HepG2 (cell line): ENCODE data around the gene TBCD. TPM values are rescaled to one million over a fixed set of nuclear protein-coding genes. Genes with fewer than 3 reads are reported as not detected.

Experiments
- FOXA3 ChIP-seq: IDR thresholded peaks from 2 replicates; pipeline ENCODE4 v1.6.1; 2016; ENCODE audit warnings: missing genetic modification reagents, missing compliant biosample characterization
- FOXO1 ChIP-seq: sonication (generic); formaldehyde crosslinking; IDR thresholded peaks from 2 replicates; pipeline ENCODE4 v1.4.0; 2020; ENCODE audit warnings: missing genetic modification reagents
- GLI4 ChIP-seq: sonication (generic); formaldehyde crosslinking; IDR thresholded peaks from 2 replicates; pipeline ENCODE4 v1.5.1; 2020; ENCODE audit warnings: missing genetic modification reagents, mild to moderate bottlenecking, moderate library complexity, borderline replicate concordance
- HDAC2 ChIP-seq: sonication (generic); formaldehyde crosslinking; IDR thresholded peaks from 2 replicates; pipeline ENCODE4 v1.4.0; 2020; ENCODE audit warnings: missing genetic modification reagents
- HIVEP1 ChIP-seq: sonication (generic); formaldehyde crosslinking; IDR thresholded peaks from 2 replicates; pipeline ENCODE4 v1.4.0; 2020; ENCODE audit warnings: mild to moderate bottlenecking, missing genetic modification reagents
- KAT7 ChIP-seq: IDR thresholded peaks from 2 replicates; pipeline ENCODE4 v1.6.1; 2018; ENCODE audit warnings: borderline replicate concordance, missing compliant biosample characterization
- KLF9 ChIP-seq: IDR thresholded peaks from 2 replicates; pipeline ENCODE4 v1.6.1; 2016; ENCODE audit warnings: low read depth
- MTERF4 ChIP-seq: sonication (generic); formaldehyde crosslinking; IDR thresholded peaks from 2 replicates; pipeline ENCODE4 v1.8.0; 2023; ENCODE audit warnings: mild to moderate bottlenecking, missing genetic modification reagents
- NPAS2 ChIP-seq: sonication (generic); formaldehyde crosslinking; IDR thresholded peaks from 2 replicates; pipeline ENCODE4 v1.8.0; 2022; ENCODE audit warnings: mild to moderate bottlenecking, missing genetic modification reagents, borderline replicate concordance
- RBAK ChIP-seq: sonication (generic); formaldehyde crosslinking; IDR thresholded peaks from 2 replicates; pipeline ENCODE4 v1.5.1; 2020; ENCODE audit warnings: mild to moderate bottlenecking, missing genetic modification reagents
- RBM22 ChIP-seq: fragments of 200-400 bp; formaldehyde crosslinking; optimal IDR thresholded peaks from 2 replicates; pipeline ENCODE3; 2017; ENCODE audit warnings: mild to moderate bottlenecking, low read length, moderate library complexity
- RCOR2 ChIP-seq: IDR thresholded peaks from 2 replicates; pipeline ENCODE4 v1.6.1; 2016; ENCODE audit warnings: missing biosample characterization, missing genetic modification reagents
- SCMH1 ChIP-seq: sonication (generic); formaldehyde crosslinking; IDR thresholded peaks from 2 replicates; pipeline ENCODE4 v1.9.0; 2021; ENCODE audit warnings: missing genetic modification reagents, mild to moderate bottlenecking, borderline replicate concordance
- SP5 ChIP-seq: IDR thresholded peaks from 2 replicates; pipeline ENCODE4 v1.6.1; 2016; ENCODE audit warnings: low read depth, borderline replicate concordance
- SRF ChIP-seq: IDR thresholded peaks from 2 replicates; pipeline ENCODE4 v1.6.1; 2011; ENCODE audit warnings: mild to moderate bottlenecking, low read depth, low read length, moderate library complexity
- TBL1XR1 ChIP-seq: fragments of 150-350 bp; IDR thresholded peaks from 2 replicates; pipeline ENCODE4 v1.6.1; 2014; ENCODE audit warnings: borderline replicate concordance, low read length; ENCODE audit not compliant: partially characterized antibody
- THRA ChIP-seq: sonication (generic); formaldehyde crosslinking; IDR thresholded peaks from 2 replicates; pipeline ENCODE4 v1.4.0; 2020; ENCODE audit warnings: missing genetic modification reagents, borderline replicate concordance
- ZFP62 ChIP-seq: sonication (generic); formaldehyde crosslinking; IDR thresholded peaks from 2 replicates; pipeline ENCODE4 v1.4.0; 2020; ENCODE audit warnings: missing genetic modification reagents
- ZMYM3 ChIP-seq: sonication (generic); formaldehyde crosslinking; IDR thresholded peaks from 2 replicates; pipeline ENCODE4 v1.5.1; 2020; ENCODE audit warnings: mild to moderate bottlenecking, missing genetic modification reagents
- ZNF292 ChIP-seq: sonication (generic); formaldehyde crosslinking; IDR thresholded peaks from 2 replicates; pipeline ENCODE4 v1.8.1; 2022; ENCODE audit warnings: mild to moderate bottlenecking, low read depth, missing genetic modification reagents, borderline replicate concordance
- ZNF552 ChIP-seq: sonication (generic); formaldehyde crosslinking; IDR thresholded peaks from 2 replicates; pipeline ENCODE4 v1.9.0; 2022; ENCODE audit warnings: missing genetic modification reagents, mild to moderate bottlenecking, borderline replicate concordance
- ZNF569 ChIP-seq: sonication (generic); formaldehyde crosslinking; IDR thresholded peaks from 2 replicates; pipeline ENCODE4 v1.5.0; 2020; ENCODE audit warnings: mild to moderate bottlenecking, missing genetic modification reagents, moderate library complexity, borderline replicate concordance
- ZNF850 ChIP-seq: sonication (generic); formaldehyde crosslinking; conservative IDR thresholded peaks from 2 replicates; pipeline ENCODE4 v1.9.0; 2021; ENCODE audit warnings: mild to moderate bottlenecking, missing genetic modification reagents
- polyA plus RNA-seq, 8 experiments: library from polyadenylated mRNA; depleted of rRNA in 3 of 8; stranded (reverse) in 7 of 8; unstranded in 1 of 8; fragments of >200 nt; fragmentation: Illumina TruSeq in 4 of 8; extraction: Trizol in 4 of 8; gene quantifications; 2 replicates each; pipeline versions ENCODE4 v1.2.1 to v1.2.3, GENCODE V29; 2011 to 2016; ENCODE audit warnings: low read depth in 4 of 8, missing spikeins in 1 of 8, mixed read lengths in 1 of 8; ENCODE audit not compliant: insufficient read depth in 1 of 8
- total RNA-seq, 5 experiments: library from RNA; depleted of rRNA; stranded (reverse); fragments of >200 nt; fragmentation: Illumina TruSeq; extraction: Trizol; gene quantifications; 2 replicates each; pipeline ENCODE4 v1.2.3, GENCODE V29; 2016; ENCODE audit warnings: low read depth in 1 of 5
- TF ChIP-seq, protein P1 (sequence below): fragments of 450-650 bp; IDR thresholded peaks from 2 replicates; pipeline ENCODE4 v1.6.1; 2016
- TF ChIP-seq, protein P2 (sequence below): IDR thresholded peaks from 2 replicates; pipeline ENCODE4 v1.6.1; 2016; ENCODE audit warnings: missing compliant biosample characterization, missing genetic modification reagents, borderline replicate concordance
- TF ChIP-seq, protein P3 (sequence below): IDR thresholded peaks from 2 replicates; pipeline ENCODE4 v1.6.1; 2016; ENCODE audit warnings: low read depth

The TBCD gene
- total and polyA plus RNA-seq, 2 of the 13 experiments (the other 11 are each of a cell fraction or from before 2014, with no cell fraction given), result 33.9 to 54.8 TPM

DNA sequence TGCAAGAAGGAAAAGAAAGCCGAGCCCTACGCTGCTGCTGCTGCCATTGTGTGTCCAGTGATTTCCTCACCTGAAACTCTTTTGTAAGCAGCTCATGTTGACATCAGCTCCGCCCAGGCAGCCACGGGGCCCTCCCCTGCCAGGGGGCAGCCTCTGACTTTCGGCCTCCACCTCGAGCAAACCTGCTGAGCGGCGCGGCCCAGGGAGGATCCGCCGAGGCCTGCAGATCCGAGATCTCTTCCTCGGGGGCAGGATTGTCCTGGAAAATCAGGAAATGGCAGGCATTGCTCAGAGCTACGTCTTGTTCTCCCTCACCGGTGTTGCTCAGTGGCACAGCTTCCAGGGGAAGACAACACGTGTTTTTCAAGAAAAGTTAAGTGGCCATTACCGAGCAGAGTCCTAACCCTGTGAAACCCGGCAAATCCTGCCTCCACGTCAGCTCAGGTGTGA, 123.6 kb downstream of the TBCD start (continued):
- TF ChIP-seq HDAC2 (CRISPR knock-in tag) (no peak; the same call in 1 of the 2 replicates), ZFP62 (no peak), ZNF850 (CRISPR knock-in tag) (no peak), RBAK (CRISPR knock-in tag) (no peak), RBM22 (no peak), RCOR2 (no peak), SCMH1 (no peak), HIVEP1 (CRISPR knock-in tag) (no peak), MTERF4 (CRISPR knock-in tag) (no peak), THRA (CRISPR knock-in tag) (no peak), FOXO1 (CRISPR knock-in tag) (peak; percentile 44; the same call in 1 of the 2 replicates), ZNF552 (CRISPR knock-in tag) (no peak), KLF9 (CRISPR knock-in tag) (no peak), SRF (no peak), ZNF569 (CRISPR knock-in tag) (no peak), GLI4 (CRISPR knock-in tag) (no peak), FOXA3 (peak; percentile 58), ZMYM3 (CRISPR knock-in tag) (no peak), KAT7 (CRISPR knock-in tag) (no peak), SP5 (CRISPR knock-in tag) (peak; percentile 79; the same call in 1 of the 2 replicates), TBL1XR1 (no peak), ZNF292 (CRISPR knock-in tag) (no peak), NPAS2 (CRISPR knock-in tag) (no peak)
- TF ChIP-seq, protein P1, sequence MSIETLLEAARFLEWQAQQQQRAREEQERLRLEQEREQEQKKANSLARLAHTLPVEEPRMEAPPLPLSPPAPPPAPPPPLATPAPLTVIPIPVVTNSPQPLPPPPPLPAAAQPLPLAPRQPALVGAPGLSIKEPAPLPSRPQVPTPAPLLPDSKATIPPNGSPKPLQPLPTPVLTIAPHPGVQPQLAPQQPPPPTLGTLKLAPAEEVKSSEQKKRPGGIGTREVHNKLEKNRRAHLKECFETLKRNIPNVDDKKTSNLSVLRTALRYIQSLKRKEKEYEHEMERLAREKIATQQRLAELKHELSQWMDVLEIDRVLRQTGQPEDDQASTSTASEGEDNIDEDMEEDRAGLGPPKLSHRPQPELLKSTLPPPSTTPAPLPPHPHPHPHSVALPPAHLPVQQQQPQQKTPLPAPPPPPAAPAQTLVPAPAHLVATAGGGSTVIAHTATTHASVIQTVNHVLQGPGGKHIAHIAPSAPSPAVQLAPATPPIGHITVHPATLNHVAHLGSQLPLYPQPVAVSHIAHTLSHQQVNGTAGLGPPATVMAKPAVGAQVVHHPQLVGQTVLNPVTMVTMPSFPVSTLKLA, result no peak
- TF ChIP-seq, protein P2, sequence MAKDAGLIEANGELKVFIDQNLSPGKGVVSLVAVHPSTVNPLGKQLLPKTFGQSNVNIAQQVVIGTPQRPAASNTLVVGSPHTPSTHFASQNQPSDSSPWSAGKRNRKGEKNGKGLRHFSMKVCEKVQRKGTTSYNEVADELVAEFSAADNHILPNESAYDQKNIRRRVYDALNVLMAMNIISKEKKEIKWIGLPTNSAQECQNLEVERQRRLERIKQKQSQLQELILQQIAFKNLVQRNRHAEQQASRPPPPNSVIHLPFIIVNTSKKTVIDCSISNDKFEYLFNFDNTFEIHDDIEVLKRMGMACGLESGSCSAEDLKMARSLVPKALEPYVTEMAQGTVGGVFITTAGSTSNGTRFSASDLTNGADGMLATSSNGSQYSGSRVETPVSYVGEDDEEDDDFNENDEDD (CRISPR knock-in tag), result no peak
- TF ChIP-seq, protein P3, sequence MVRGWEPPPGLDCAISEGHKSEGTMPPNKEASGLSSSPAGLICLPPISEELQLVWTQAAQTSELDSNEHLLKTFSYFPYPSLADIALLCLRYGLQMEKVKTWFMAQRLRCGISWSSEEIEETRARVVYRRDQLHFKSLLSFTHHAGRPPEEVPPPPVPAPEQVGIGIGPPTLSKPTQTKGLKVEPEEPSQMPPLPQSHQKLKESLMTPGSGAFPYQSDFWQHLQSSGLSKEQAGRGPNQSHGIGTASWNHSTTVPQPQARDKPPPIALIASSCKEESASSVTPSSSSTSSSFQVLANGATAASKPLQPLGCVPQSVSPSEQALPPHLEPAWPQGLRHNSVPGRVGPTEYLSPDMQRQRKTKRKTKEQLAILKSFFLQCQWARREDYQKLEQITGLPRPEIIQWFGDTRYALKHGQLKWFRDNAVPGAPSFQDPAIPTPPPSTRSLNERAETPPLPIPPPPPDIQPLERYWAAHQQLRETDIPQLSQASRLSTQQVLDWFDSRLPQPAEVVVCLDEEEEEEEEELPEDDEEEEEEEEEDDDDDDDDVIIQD (CRISPR knock-in tag), result no peak
